Loucy (cell line): Measurements from ENCODE around the gene MEGF9.

Experiments
- H2AFZ ChIP-seq: fragments of 200-600 bp; sonication (generic); 2 replicates; pipeline ENCODE4 v1.6.0; 2016; ENCODE audit warnings: antibody characterized with exemption, mild to moderate bottlenecking, low read length, moderate library complexity
- H3F3A ChIP-seq: fragments of 200-600 bp; 2 replicates; pipeline ENCODE4 v1.6.0; 2016; ENCODE audit warnings: antibody characterized with exemption, low read depth, mild to moderate bottlenecking
- H3K27me3 ChIP-seq: fragments of 200-600 bp; sonication (generic); 2 replicates; pipeline ENCODE4 v1.6.1; 2014; ENCODE audit warnings: low read length, mild to moderate bottlenecking; ENCODE audit not compliant: insufficient read depth, poor library complexity, severe bottlenecking
- H3K36me3 ChIP-seq: fragments of 200-600 bp; sonication (generic); 2 replicates; pipeline ENCODE4 v1.6.1; 2016; ENCODE audit warnings: low read length; ENCODE audit not compliant: insufficient read depth
- H3K4me1 ChIP-seq: fragments of 200-600 bp; sonication (generic); 2 replicates; pipeline ENCODE4 v1.5.1; 2014; ENCODE audit warnings: low read length, mild to moderate bottlenecking; ENCODE audit not compliant: insufficient read depth, poor library complexity, severe bottlenecking
- H3K4me2 ChIP-seq: fragments of 200-600 bp; sonication (generic); 2 replicates; pipeline ENCODE4 v1.6.0; 2014; ENCODE audit warnings: antibody characterized with exemption, low read length, low read depth, mild to moderate bottlenecking; ENCODE audit not compliant: poor library complexity, severe bottlenecking
- H3K4me3 ChIP-seq: fragments of 200-600 bp; sonication (generic); 2 replicates; pipeline ENCODE4 v1.5.1; 2014; ENCODE audit warnings: low read length, mild to moderate bottlenecking, mixed read lengths; ENCODE audit not compliant: poor library complexity, severe bottlenecking
- H3K79me2 ChIP-seq: fragments of 200-600 bp; sonication (generic); 2 replicates; pipeline ENCODE4 v1.6.1; 2014; ENCODE audit warnings: low read length; ENCODE audit not compliant: insufficient read depth
- H3K9ac ChIP-seq: fragments of 200-600 bp; sonication (generic); 2 replicates; pipeline ENCODE4 v1.6.0; 2014; ENCODE audit warnings: mild to moderate bottlenecking, low read depth, low read length, moderate library complexity; ENCODE audit not compliant: poor library complexity, severe bottlenecking
- H3K9me2 ChIP-seq: fragments of 200-600 bp; sonication (generic); replicated peaks from 2 replicates; pipeline ENCODE4 v1.6.1; 2016; ENCODE audit warnings: low read depth, low read length, mixed read lengths
- H3K9me3 ChIP-seq: fragments of 200-600 bp; sonication (generic); 2 replicates; pipeline ENCODE4 v1.6.1; 2014; ENCODE audit warnings: mild to moderate bottlenecking, antibody characterized with exemption, low read length, low read depth; ENCODE audit not compliant: insufficient read depth
- H4K20me1 ChIP-seq: fragments of 200-600 bp; sonication (generic); 2 replicates; pipeline ENCODE4 v1.6.0; 2014; ENCODE audit warnings: antibody characterized with exemption, low read length, mild to moderate bottlenecking; ENCODE audit not compliant: insufficient read depth, poor library complexity, severe bottlenecking
- CTCF ChIP-seq: fragments of 200-600 bp; sonication (generic); conservative IDR thresholded peaks from 2 replicates; pipeline ENCODE4 v1.5.1; 2014; ENCODE audit warnings: mild to moderate bottlenecking, antibody characterized with exemption, low read length
- EZH2phosphoT487 ChIP-seq: fragments of 200-600 bp; IDR thresholded peaks from 2 replicates; pipeline ENCODE4 v1.6.1; 2018; ENCODE audit warnings: antibody characterized with exemption, mild to moderate bottlenecking, moderate library complexity, borderline replicate concordance

MEGF9 gene

GRCh38 chr9:120693700-120694008 is 20.6 kb downstream of the MEGF9 start:
- Histone ChIP-seq H3K9me3 (no peaks in the 10 kb centered on the region), H3K4me3 (no peak overlapping the region), H3K4me2 (peak overlapping the region; percentile 18), H4K20me1 (no peaks in the 10 kb centered on the region), H3K27me3 (no peaks in the 10 kb centered on the region), H3K9ac (peak overlapping the region; percentile 3), H3K9me2 (no peaks in the 10 kb centered on the region), H3K36me3 (no peaks in the 10 kb centered on the region), H2AFZ (no peak overlapping the region), H3K4me1 (peaks cover 39% of the 10 kb centered on the region), H3K79me2 (no peaks in the 10 kb centered on the region), H3F3A (no peaks in the 10 kb centered on the region)
- TF ChIP-seq EZH2phosphoT487, result no peak

DNA sequence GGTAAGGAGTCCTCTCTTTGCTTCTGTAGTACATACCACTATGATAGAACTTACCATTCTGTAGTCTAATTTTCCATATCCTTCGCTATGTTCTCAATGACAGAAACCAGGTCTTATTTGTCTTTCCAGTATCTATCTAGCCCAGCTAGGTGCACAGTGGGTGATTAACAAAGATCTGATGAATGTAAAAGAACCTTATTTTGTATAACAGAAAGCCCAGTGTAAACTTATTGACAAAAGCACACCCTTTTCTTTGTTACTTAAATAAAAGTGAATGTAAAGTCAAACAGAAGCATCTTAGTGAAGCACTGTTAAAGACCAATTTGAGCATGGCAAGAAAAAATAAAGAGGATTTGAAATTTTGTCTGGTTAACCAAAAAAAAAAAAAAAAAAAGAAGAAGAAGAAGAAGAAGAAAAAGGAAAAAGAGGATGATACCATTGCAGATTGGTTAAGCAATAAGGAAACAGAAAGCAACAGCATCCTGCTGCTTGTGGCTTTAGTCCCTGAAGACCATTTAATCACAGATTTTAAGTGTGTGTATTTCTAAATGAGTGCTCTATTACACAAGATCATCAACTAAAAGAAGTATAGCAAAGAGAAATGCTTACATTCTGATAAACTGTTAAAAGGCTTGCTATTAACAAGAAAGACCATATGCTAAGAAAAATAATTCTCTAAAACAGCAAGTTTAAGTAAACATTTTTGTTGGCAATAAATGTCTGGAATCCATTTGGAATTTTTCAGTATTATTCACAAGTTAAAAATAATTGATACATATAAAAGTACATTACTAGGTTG is 21.2 kb downstream of the MEGF9 start:
- H3K4me1 ChIP-seq, result peaks cover 41% of the 10 kb centered on the region
- no peaks in the 10 kb centered on the region for H3F3A ChIP-seq
- H3K9ac ChIP-seq, result no peak overlapping the region
- H3K36me3 ChIP-seq, result no peaks in the 10 kb centered on the region
- no peaks in the 10 kb centered on the region for H3K27me3 ChIP-seq
- H3K79me2 ChIP-seq, result no peaks in the 10 kb centered on the region
- H3K4me3 ChIP-seq, result peak overlapping the region; percentile 4
- no peaks in the 10 kb centered on the region for H4K20me1 ChIP-seq
- H3K9me2 ChIP-seq, result no peaks in the 10 kb centered on the region
- H3K9me3 ChIP-seq, result no peaks in the 10 kb centered on the region
- peak overlapping the region; percentile 18 for H3K4me2 ChIP-seq
- TF ChIP-seq EZH2phosphoT487 (no peak), CTCF (no peak)
- H2AFZ ChIP-seq, result no peak overlapping the region

GRCh38 chr9:120690372-120690771 is 23.9 kb downstream of the MEGF9 start:
- Histone ChIP-seq H3K4me3 (no peak overlapping the region), H3K9me3 (no peaks in the 10 kb centered on the region), H3K27me3 (no peaks in the 10 kb centered on the region), H3K4me2 (no peak overlapping the region), H4K20me1 (no peaks in the 10 kb centered on the region), H2AFZ (no peak overlapping the region), H3K9me2 (no peaks in the 10 kb centered on the region), H3F3A (no peaks in the 10 kb centered on the region), H3K9ac (no peak overlapping the region), H3K79me2 (no peaks in the 10 kb centered on the region), H3K36me3 (no peaks in the 10 kb centered on the region), H3K4me1 (peaks cover 43% of the 10 kb centered on the region)
- no peak for TF ChIP-seq EZH2phosphoT487
- TF ChIP-seq CTCF, result no peak

- H3K4me2 ChIP-seq, result no peak overlapping the region
- H3K27me3 ChIP-seq, result no peaks in the 10 kb centered on the region
- H3K9ac ChIP-seq, result no peak overlapping the region
- H4K20me1 ChIP-seq, result no peaks in the 10 kb centered on the region
- TF ChIP-seq CTCF (no peak), EZH2phosphoT487 (no peak)
- H3K9me3 ChIP-seq, result no peaks in the 10 kb centered on the region
- H2AFZ ChIP-seq, result no peak overlapping the region
- no peaks in the 10 kb centered on the region for H3K79me2 ChIP-seq
- no peaks in the 10 kb centered on the region for H3K36me3 ChIP-seq
- peaks cover 41% of the 10 kb centered on the region for H3K4me1 ChIP-seq
- H3F3A ChIP-seq, result no peaks in the 10 kb centered on the region
- H3K4me3 ChIP-seq, result no peak overlapping the region
- H3K9me2 ChIP-seq, result no peaks in the 10 kb centered on the region
These were observed 24.4 kb downstream of the MEGF9 start for GRCh38 chr9:120689860-120690259.
